Renal cortex interstitium (tissue), 15 donors: ENCODE data around the gene MST1. TPM values are rescaled to one million over a fixed set of nuclear protein-coding genes. Genes with fewer than 3 reads are reported as not detected.

Source experiments
- DNase-seq, 11 donors: peaks; one replicate each; pipeline ENCODE4 v3.0.0-alpha.2; 2013; ENCODE audit warnings: low read depth in 9 of 11, low spot score in 4 of 11; ENCODE audit errors: extremely low read depth in 1 of 11
- long read RNA-seq, 16 experiments: transcript quantifications; one replicate each; lab custom pipeline, GENCODE V29; 2026
- polyA plus RNA-seq, 3 donors: library from polyadenylated mRNA; unstranded; fragments of 120-200 nt; gene quantifications; one replicate each; pipeline ENCODE4 v1.2.1, GENCODE V29; 2013; ENCODE audit not compliant: insufficient read length in 3 of 3

Gene MST1
- 100 to 1,000 TPM in 2 of 3 donors, 10 to 100 TPM in 1; 99.1 to 242 (median 199) TPM for polyA plus RNA-seq
- long read RNA-seq, donor 1, partial matches to known transcripts = 8 of 8 reads
- long read RNA-seq, donor 1, other reads (novel, unspliced or antisense) = 0 of 8 reads
- long read RNA-seq, donor 2, partial matches to known transcripts = 6 of 8 reads
- long read RNA-seq, donor 2, other reads (novel, unspliced or antisense) = 0 of 8 reads
- long read RNA-seq, donor 3, partial matches to known transcripts = 6 of 8 reads
- long read RNA-seq, donor 3, other reads (novel, unspliced or antisense) = 0 of 8 reads
- long read RNA-seq, donor 4, partial matches to known transcripts = 6 of 9 reads
- long read RNA-seq, donor 4, other reads (novel, unspliced or antisense) = 0 of 9 reads
- long read RNA-seq, donor 5 = 0 reads
- long read RNA-seq, donor 6, partial matches to known transcripts = 26 of 30 reads
- long read RNA-seq, donor 6, other reads (novel, unspliced or antisense) = 0 of 30 reads
- long read RNA-seq, donor 7, partial matches to known transcripts = 11 of 13 reads
- long read RNA-seq, donor 7, other reads (novel, unspliced or antisense) = 0 of 13 reads
- long read RNA-seq, donor 8, partial matches to known transcripts = 21 of 24 reads
- long read RNA-seq, donor 8, other reads (novel, unspliced or antisense) = 0 of 24 reads
- long read RNA-seq, donor 9, partial matches to known transcripts = 15 of 15 reads
- long read RNA-seq, donor 9, other reads (novel, unspliced or antisense) = 0 of 15 reads
- long read RNA-seq, donor 10, partial matches to known transcripts = 7 of 11 reads
- long read RNA-seq, donor 10, other reads (novel, unspliced or antisense) = 0 of 11 reads
- long read RNA-seq, donor 11, partial matches to known transcripts = 5 of 7 reads
- long read RNA-seq, donor 11, other reads (novel, unspliced or antisense) = 0 of 7 reads
- long read RNA-seq, donor 12, partial matches to known transcripts = 0 of 2 reads
- long read RNA-seq, donor 12, other reads (novel, unspliced or antisense) = 0 of 2 reads
- long read RNA-seq, donor 13, partial matches to known transcripts = 5 of 7 reads
- long read RNA-seq, donor 13, other reads (novel, unspliced or antisense) = 0 of 7 reads
- long read RNA-seq, donor 14, partial matches to known transcripts = 6 of 6 reads
- long read RNA-seq, donor 14, other reads (novel, unspliced or antisense) = 0 of 6 reads
- long read RNA-seq, donor 15, partial matches to known transcripts = 12 of 19 reads
- long read RNA-seq, donor 15, other reads (novel, unspliced or antisense) = 5 of 19 reads
- long read RNA-seq, donor 16, partial matches to known transcripts = 24 of 31 reads
- long read RNA-seq, donor 16, other reads (novel, unspliced or antisense) = 5 of 31 reads

DNA sequence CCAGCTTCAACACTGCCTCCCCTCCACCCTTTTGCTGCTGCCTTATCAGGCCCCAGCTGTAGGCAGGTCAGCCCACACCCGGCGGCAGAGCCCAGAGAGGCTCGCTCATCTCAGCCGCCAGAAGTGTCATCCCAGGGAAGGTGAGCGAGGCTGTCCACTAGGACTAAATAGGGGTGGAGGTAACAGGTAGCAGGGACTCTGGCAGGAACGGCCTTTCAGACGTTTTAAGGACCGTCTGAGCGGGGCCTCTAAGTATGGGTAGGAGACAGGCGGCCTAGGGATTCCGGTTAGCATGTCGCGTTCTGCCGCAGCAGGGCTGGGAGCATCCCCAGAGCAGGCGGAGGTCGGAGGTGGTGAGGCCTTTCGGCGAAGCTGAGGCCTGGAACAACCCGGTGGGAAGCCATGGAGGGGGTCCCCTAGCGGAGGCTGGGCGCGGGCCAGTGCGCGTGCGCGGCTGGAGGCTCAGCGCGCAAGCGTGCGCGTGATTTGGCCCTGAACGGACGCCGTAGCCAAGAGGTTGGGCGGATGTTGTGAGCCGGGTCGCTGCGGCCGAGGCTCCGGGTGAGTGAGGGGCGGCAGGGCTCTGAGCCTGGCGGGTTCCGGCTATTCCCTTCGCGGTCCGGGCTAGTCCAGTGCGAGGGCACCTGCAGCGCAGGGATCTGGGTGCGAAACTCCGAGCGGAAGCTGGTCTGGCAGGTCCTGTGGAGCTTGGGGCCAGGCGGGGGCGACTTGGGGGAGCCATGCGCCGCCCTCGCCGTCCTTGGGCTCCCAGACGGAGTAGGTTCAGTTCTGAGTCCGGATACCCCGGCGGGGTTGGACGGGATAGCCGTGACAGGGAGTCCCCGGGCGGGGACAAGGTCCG, at the start of gene MST1, which contains the start of gene RNF123:
Gene MST1, minus strand, starts transcription at position 429 of the 862 bp plus-strand sequence. CDS start 783 bp downstream, outside the sequence.
Gene RNF123, plus strand, starts transcription at position 512 of the 862 bp plus-strand sequence. CDS start 1,609 bp downstream, outside the sequence.
- peak; percentile 78 to 94 (median 91) for DNase-seq

DNA sequence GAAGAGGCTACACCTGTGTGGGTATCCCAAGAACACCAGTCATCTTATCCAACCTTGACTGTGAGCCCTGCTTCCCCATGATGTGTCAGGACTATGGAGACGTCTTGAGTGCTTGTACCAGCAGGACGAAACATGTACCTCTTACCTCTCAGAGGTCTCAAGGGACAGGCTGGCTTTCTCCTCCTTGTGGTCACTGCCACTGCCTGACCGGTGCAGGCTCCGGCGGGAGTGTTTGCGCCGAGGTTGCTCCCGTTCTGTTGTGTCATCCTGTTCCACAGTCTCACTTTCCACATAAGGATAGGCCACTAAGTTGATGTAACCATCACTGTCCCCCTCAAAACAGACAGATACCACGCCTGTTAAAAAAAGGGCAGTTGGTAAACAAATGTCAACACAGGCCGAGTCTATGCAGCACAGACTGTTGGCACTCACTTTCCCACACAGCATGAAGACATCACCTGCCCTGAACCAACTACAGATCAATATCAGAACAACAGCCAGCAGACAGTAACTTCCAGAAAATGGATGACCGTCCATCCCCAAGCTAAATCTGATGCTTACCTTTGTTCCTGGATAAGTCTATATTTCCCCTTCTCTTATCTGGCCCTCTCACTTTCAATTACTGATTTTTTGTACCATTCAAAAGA, 48.9 kb upstream of the MST1 start:
- DNase-seq = no peak

DNA sequence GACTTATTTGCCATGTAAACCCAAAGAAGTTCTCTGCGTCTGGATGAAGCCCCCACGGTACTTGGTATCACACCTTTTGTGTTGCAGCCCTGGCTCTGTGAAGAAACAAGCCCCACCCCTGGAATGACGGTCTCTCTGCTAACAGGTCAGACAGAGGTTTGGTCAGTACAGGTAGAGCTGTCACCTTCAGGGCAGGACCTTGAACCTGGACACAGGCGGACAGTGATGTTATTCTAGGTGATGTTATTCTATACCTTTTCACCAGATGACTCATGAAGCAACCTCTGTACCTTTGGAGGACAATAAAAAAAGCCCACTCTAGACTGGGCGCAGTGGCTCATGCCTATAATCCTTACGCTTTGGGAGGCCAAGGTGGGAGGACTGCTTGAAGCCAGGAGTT, 45.5 kb upstream of the MST1 start:
- no peak for DNase-seq

DNA sequence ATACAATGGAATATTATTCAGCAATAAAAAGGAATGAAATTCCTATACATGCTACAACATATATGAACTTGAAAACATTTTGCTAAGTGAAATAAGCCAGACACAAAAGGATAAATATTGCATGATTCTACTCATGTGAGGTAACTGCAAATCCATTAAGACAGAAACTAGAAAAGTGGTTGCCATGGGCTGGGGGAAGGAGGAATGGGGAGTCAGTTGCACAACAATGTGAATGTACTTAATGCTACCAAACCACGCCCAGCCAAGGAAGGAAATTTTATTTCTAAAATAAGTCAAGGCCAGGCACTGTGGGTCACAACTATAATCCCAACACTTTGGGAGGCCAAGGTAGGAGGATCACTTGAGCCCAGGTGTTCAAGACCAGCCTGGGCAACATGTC, 44.3 kb upstream of the MST1 start:
- no peak for DNase-seq

DNA sequence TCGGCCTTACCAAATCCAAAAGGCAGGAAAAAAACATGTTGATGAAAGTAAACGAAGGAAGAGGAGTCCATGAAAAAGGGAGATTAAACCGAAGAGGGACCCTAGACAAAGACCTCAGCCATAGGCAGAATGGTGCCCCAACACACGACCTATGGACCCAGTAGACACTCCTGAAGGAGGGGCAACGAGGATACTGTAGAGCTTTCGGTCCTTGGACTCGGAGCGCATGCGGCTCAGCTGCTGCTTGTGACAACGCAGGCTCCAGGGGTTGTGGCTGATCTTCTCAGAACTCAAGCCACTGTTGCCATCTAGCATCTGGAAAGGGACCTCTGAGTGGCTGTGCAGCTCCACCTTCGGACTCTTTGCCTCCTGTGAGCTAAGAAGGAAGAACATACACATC, 43.3 kb upstream of the MST1 start:
- DNase-seq = no peak

DNA sequence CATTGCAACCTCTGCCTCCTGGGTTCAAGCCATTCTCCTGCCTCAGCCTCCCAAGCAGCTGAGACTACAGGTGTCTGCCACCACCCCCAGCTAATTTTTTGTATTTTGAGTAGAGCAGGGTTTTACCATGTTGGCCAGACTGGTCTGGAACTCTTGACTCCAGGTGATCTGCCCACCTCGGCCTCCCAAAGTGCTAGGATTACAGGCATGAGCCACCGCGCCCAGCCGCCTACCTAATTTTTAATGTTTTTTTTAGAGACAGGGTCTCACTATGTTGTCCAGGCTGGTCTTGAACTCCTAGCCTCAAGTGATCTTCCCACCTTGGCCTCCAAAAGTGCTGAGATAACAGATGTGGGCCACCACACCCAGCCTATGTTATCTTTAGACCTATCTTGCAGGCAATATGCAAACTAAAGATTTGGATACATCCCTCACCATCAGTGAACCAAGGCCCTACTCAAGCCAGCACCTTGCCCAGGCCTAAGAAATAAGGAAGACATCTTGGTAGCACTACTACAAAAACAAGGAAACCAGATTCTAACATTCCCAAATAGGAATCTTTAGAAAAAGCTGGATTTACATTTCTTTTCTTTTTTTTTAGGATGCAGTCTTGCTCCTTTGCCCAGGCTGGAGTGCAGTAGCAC, 40.8 kb upstream of the MST1 start:
- DNase-seq = no peak

DNA sequence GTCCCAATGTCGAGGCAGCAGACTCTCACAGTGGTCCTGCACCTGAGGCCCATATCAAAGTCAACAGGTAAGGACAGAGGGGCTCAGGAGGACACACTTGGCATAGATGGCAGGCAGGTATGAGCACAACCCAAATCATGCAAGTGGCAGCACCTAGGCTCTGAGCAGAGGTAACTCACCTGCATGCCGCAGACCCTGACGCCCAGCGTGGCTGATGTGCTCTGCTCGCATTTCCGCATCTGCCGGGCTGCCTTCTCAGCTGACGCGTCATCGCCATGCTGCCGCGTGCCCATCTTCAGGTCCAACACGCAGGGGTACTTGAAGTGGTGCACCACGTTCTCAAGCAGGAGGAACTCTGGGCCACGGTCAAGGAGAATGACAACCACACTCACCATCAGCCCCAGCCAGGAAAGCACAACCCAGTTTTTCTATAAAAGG, 38.7 kb upstream of the MST1 start:
- no peak for DNase-seq

DNA sequence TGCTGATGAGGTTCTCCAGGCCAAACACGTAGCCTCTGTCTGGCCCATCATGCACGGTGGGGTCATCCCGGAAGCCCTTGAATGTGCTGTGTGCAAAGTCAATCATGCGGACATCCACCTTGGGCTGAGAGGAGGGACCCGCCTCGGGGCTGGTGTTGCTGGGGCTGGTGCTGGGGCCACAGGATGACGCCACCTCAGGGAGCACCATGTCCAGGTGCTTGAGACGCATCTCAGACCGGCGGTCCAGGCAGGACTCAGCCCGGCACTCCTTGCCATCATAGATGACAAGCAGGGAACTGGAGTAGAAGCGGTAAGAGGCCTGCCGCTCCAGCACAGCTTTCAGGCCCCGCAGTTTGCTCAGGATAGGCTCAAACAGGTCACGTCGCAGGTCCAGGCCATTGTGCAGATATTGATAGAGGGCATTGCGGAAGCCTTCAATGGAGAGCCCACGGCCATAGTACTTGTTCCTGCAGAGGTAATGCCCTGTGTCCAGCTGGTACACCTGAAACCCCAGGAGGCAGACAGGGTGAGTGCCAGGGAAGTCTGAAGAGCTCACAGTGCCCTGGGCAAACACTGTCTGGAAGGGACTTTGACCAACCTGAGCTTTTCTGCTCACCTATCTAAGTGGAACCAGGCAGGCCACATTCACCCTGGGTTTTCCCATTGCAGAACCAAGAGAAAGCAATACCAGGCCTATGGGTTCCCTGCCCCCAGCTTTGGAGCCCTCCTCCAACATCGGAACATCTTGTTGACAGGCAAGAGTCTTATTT, 38.1 kb upstream of the MST1 start:
- no peak for DNase-seq

DNA sequence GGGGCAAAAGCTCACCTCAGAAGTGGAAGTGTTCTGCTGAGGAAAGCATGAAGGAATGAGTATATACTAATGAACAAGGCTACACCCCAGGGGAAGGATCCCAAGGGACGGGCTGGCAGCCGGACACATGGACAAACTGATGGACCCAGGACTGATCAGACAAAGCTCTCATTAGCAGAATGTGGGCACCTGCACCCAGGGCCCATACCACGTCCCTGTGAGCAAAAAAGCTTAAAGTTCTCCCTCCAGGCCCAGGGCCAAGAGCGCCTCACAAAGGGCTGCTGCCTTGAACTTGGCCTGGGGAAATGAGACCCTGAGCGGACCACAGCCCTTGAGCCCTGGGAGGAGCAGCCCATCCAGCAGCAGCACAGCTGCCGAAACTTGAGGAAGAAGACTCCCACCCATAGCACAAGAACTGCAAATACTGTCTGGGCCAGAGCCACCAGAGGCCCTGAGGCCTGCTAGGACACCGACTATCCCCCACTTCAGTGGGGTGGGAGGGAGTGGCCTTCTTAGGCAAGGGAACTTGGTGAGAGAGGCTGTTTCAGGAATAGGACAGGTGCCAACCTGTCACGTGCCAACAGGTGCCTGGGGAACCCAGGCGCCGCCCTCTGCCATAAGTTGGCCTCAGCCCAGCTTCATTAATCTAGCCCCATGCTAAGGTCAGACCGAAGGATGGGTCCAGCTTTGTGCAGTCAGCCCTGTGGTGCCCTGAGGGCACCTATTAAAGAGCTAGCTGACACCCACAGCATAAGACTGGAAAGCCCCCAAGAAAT, 36.8 kb upstream of the MST1 start:
- DNase-seq = no peak

DNA sequence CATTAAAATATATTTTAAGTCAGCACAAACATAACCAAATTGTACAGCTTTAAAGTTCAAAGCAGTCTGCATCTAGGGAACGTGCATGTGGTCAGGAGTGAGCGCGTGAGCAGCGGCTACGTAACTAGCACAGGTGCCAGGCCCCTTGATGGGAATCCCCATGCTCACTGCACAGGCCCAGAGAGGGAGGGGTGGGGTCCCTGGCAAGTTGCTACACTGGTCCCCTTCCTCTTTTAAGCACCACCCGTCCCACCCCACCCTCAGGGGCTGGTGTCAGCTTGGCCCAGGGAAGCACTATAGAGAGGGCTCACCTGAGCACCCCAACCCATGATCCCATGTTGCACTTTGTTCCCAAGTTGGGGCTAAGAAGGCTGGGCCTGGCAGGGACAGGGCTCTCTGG, 35.3 kb upstream of the MST1 start:
- peak in 2 of 11 donors; percentile 4 to 7 for DNase-seq

DNA sequence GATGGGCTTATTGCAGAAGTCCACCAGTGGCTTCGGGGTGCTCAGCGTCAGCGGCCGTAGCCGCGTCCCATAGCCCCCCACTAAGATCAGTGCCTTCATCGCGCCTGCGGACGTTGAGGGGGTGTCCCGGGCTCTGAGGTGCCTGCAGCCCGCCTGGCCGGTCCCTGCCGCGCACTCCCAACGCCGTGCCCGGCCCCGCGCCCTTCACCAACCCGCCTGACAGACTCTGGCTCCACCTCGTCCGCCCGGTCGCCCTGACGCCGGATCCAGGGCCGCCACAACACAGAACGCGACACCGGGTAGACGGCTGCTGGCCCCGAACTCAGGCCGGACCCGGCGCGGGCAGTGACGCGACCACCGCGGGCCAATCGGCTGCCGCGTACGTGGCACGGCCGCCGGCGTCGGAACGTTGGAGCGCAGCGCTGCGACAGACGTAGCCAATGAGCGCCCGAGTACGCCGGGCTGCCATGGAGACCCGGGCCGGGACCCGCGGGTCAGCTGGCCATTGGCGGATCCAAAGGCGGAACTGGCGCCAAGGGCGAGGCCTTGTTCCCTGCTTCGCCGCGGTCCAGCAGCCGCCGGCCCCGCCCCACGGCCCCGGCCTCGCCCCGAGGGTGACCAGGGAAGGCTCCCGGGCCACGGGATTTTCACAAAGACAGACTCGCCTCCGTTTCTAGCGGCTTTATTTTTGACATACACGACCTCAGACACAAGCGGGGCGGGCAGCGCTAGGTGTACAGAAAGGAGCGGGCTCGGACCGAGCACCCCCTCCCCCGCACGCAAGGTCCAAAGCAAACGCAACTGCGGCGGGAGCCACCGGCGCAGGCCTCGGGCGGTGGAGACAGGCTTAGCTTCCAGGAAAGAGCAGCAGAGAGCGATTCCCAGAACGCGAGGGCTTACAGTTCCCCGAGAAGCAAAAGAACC, 34.6 kb upstream of the MST1 start, which contains the start of gene GMPPB:
Gene GMPPB, minus strand, starts transcription at position 324 of the 924 bp plus-strand sequence. Its CDS starts 225 bp downstream, at position 99.
- DNase-seq = peak; percentile 81 to 96 (median 93)

DNA sequence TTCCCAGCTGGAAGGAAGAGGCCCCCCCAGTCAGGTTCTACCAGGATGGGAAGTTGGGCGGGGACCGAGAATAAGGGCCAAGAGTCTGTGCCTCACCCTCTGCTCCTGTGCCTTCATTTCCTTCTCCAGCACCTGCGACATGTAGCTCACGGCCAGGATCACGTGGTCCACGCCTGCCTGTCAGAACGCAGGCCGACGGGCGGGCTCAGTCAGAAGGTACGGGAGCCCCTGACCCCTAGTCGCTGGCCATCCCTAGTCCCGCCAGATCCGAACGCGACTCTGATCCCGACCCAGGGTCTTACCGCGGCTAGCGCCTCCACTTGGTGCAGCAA, 34.0 kb upstream of the MST1 start:
- DNase-seq = peak in 3 of 11 donors; percentile 2 to 23 (median 10)

DNA sequence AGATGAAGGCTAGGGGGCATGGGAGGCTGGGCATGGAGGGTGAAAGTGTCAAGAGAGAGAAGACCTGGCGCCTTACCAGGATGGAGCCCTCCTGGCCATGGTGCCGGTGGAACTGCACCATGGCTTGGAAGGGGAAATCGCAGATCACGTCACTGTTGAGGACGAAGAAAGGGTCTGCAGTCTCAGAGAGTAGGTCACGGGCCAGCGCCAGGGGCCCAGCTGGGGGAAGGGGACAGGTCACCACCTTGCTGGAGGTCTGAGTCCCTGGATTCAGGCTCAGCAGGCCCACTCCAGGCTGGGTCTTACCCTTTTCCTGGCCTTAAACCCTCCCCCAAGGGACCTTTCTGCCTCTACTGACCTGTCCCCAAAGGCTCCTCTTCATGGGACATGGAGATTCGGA, 33.6 kb upstream of the MST1 start:
- DNase-seq = peak in 1 of 11 donors; percentile 3
